Subcutaneous adipose tissue (tissue), 4 donors: ENCODE results near the gene SLC7A11. TPM values are rescaled to one million over a fixed set of nuclear protein-coding genes. Genes with fewer than 3 reads are reported as not detected.

ENCODE experiments used
- CTCF ChIP-seq: fragments of 450-650 bp; IDR thresholded peaks from one replicate; pipeline ENCODE4 v1.5.1; 2016; ENCODE audit warnings: low read depth, mild to moderate bottlenecking, control low read depth, antibody characterized with exemption, moderate library complexity
- total RNA-seq, 4 donors: library from RNA; depleted of rRNA; stranded (reverse); fragments of >200 nt; gene quantifications; one replicate each; pipeline ENCODE4 v1.1.0, GENCODE V29; 2016

Gene SLC7A11
- total RNA-seq, 4 donors from 2014 or later, result 0.19 to 0.98 (median 0.54) TPM

GRCh38 chr4:138181287-138181686 lies 60.9 kb downstream of the SLC7A11 start:
- TF ChIP-seq CTCF, result no peak

GRCh38 chr4:138178566-138178965 lies 63.6 kb downstream of the SLC7A11 start:
- no peak for TF ChIP-seq CTCF

- no peak for TF ChIP-seq CTCF
Observed at GRCh38 chr4:138177278-138177968, 64.7 kb downstream of the SLC7A11 start.

GRCh38 chr4:138174981-138175794 lies 67.0 kb downstream of the SLC7A11 start:
- no peak for TF ChIP-seq CTCF

GRCh38 chr4:138164208-138164607 lies 77.9 kb downstream of the SLC7A11 start:
- TF ChIP-seq CTCF, result no peak

- no peak for TF ChIP-seq CTCF
Observed at GRCh38 chr4:138163171-138163570, 79.0 kb downstream of the SLC7A11 start.

GRCh38 chr4:138162259-138162658 lies 79.9 kb downstream of the SLC7A11 start:
- no peak for TF ChIP-seq CTCF
